AG09319 (cell line): ENCODE results near the gene CAMK2A.

Source experiments
- DNase-seq: peaks from one replicate; pipeline ENCODE4 v3.0.0-alpha.2; 2010; ENCODE audit warnings: low read depth; ENCODE audit errors: extremely low read depth
- TF ChIP-seq, protein P1 (sequence below): IDR thresholded peaks from 2 replicates; pipeline ENCODE4 v1.5.1; 2011; ENCODE audit warnings: low read depth, mild to moderate bottlenecking, inconsistent platforms, low read length, moderate library complexity

CAMK2A gene

GRCh38 chr5:150309886-150310239, 20.3 kb upstream of the CAMK2A start:
- DNase-seq: no peak

DNA sequence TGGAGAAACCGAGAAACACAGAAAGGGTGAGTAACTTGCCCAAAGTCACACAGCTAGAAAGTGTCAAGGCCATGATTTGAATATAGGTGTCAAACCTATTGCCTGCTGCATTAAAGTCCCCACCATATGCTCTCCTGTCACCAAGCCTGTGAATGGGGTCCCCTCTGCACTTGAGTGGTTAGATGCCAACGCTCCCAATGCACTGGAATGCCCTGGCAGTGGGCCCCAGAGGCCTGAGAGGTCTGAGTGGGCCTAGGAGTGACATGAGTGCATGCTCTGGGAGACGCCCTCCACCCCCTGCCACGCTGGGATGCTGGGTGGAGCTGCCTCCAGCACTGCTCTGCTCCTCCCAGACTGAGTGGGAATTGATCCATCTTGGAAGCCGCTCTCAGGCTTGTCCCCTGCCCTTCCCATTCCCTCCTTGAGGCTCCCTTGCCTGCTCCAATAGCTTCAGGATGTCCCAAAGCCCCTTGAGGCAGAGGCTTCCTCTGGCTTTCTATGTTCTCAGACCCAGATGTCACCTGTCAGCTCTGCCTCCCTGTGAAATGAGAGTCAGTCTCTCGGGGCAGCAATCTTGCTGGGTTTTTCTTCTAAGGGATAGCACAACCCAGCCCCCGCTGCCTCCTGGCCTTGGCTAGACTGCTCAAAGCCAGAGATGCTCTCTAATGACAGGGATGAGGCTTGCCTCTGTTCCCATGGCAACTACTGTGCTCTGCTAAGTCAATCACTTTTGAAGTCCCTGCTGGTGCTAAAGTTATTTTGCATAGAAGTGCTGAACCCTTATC, 19.7 kb upstream of the CAMK2A start:
- no peak for DNase-seq
- TF ChIP-seq, protein P1, sequence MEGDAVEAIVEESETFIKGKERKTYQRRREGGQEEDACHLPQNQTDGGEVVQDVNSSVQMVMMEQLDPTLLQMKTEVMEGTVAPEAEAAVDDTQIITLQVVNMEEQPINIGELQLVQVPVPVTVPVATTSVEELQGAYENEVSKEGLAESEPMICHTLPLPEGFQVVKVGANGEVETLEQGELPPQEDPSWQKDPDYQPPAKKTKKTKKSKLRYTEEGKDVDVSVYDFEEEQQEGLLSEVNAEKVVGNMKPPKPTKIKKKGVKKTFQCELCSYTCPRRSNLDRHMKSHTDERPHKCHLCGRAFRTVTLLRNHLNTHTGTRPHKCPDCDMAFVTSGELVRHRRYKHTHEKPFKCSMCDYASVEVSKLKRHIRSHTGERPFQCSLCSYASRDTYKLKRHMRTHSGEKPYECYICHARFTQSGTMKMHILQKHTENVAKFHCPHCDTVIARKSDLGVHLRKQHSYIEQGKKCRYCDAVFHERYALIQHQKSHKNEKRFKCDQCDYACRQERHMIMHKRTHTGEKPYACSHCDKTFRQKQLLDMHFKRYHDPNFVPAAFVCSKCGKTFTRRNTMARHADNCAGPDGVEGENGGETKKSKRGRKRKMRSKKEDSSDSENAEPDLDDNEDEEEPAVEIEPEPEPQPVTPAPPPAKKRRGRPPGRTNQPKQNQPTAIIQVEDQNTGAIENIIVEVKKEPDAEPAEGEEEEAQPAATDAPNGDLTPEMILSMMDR: no peak

More at GRCh38 chr5:150309886-150310239, 20.3 kb upstream of the CAMK2A start:
- TF ChIP-seq, protein P1: no peak

DNA sequence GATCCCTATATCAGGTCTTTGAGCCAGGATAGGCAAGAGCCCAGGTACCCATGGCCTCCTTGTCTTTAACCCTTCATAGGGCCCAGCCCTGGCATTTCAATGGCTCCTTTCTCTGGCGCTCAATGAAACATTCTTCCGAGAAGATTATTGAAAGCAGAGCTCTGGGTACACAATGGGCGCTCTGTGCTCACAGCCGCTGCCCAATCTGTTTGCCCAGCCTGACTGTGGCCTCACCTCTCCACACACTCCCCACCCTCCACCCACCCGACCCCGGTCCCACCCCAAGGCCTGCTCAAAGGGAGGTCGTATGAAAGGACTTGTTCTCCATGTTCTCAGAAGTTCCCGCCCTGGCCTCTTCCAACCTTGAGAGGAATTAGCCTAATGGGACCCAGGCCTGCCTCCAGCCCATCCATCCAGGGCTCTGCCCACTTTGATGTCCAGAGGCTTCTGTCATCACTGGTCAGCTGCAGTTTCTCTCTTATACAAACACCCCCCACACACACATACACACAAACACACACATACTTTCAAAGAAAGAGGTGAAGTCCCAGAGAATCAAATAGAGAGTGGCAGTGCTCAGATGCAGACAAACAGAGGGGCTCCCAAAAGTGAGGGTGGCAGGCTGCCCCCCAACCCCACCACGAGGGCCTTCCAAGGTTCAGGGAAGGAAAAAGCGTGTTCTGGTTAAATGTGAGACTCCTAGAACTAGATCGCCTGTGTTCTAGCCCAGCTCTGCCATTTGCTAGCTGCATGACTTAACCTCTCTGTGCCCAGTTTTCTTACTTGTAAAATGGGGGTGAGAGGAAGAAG, 18.2 kb upstream of the CAMK2A start:
- no peak for DNase-seq
- TF ChIP-seq, protein P1: no peak

DNA sequence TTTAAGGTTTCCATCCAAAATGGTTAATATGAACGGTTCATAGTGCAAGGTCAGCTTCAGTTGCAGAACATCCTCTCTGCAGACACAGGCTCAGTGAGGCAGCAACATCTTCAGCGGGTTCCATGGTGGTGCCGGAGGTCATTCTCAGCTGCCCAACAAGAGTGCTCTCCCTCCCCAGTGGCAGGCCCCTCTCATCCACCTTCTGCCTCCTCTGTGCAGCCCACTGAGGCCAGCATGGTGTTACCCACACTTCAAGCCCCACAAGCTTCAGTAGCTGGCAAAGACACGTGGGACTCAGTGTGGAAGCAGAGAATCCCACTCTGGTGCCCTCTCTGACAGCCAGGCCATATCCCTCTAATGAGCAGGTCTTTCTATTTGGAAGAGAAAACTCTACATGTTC, 17.2 kb upstream of the CAMK2A start:
- TF ChIP-seq, protein P1: no peak
- DNase-seq: no peak

- TF ChIP-seq, protein P1: no peak
- DNase-seq: no peak
Observed at GRCh38 chr5:150305557-150305956, 16.0 kb upstream of the CAMK2A start.

GRCh38 chr5:150305095-150305494, 15.5 kb upstream of the CAMK2A start:
- DNase-seq: no peak
- TF ChIP-seq, protein P1: no peak

GRCh38 chr5:150304481-150305081, 15.0 kb upstream of the CAMK2A start:
- TF ChIP-seq, protein P1: no peak
- DNase-seq: no peak
